H9 (cell line): Measurements from ENCODE around the gene TK1. TPM values are rescaled to one million over a fixed set of nuclear protein-coding genes. Genes with fewer than 3 reads are reported as not detected.

Experiments used
- DNase-seq: peaks from one replicate; pipeline ENCODE4 v3.0.0-alpha.2; 2017
- H2AFZ ChIP-seq: one replicate; pipeline ENCODE4 v1.6.1; 2013; ENCODE audit warnings: mild to moderate bottlenecking, low read length, control low read depth, moderate library complexity
- H2AK5ac ChIP-seq: 2 replicates; pipeline ENCODE4 v1.6.1; 2013; ENCODE audit warnings: low read length, control low read depth, mixed read lengths; ENCODE audit not compliant: insufficient read length
- H2BK120ac ChIP-seq: one replicate; pipeline ENCODE4 v1.6.1; 2013; ENCODE audit warnings: low read depth, mild to moderate bottlenecking, low read length, control low read depth, inconsistent platforms; ENCODE audit not compliant: poor library complexity, severe bottlenecking
- H2BK12ac ChIP-seq: 2 replicates; pipeline ENCODE4 v1.6.1; 2013; ENCODE audit warnings: low read length, control low read depth, mixed read lengths, low read depth; ENCODE audit not compliant: insufficient read length
- H2BK15ac ChIP-seq: 2 replicates; pipeline ENCODE4 v1.6.1; 2013; ENCODE audit warnings: low read depth, low read length, control low read depth
- H2BK20ac ChIP-seq: one replicate; pipeline ENCODE4 v1.6.1; 2013; ENCODE audit warnings: low read depth, mild to moderate bottlenecking, low read length, control low read depth, inconsistent platforms; ENCODE audit not compliant: poor library complexity, severe bottlenecking
- H2BK5ac ChIP-seq: 2 replicates; pipeline ENCODE4 v1.6.1; 2013; ENCODE audit warnings: low read length, control low read depth, mixed read lengths; ENCODE audit not compliant: insufficient read length
- H3K14ac ChIP-seq: 2 replicates; pipeline ENCODE4 v1.6.1; 2013; ENCODE audit warnings: low read length, control low read depth; ENCODE audit not compliant: insufficient read depth
- H3K18ac ChIP-seq: 2 replicates; pipeline ENCODE4 v1.6.1; 2013; ENCODE audit warnings: low read depth, mild to moderate bottlenecking, mixed read lengths, low read length, control low read depth; ENCODE audit not compliant: insufficient read length
- H3K23ac ChIP-seq: 2 replicates; pipeline ENCODE4 v1.6.1; 2013; ENCODE audit warnings: low read length, control low read depth, mixed read lengths, low read depth; ENCODE audit not compliant: insufficient read length
- H3K23me2 ChIP-seq: 2 replicates; pipeline ENCODE4 v1.6.1; 2013; ENCODE audit warnings: low read depth, mild to moderate bottlenecking, mixed read lengths, low read length, control low read depth; ENCODE audit not compliant: insufficient read length, poor library complexity, severe bottlenecking
- H3K27ac ChIP-seq: 2 replicates; pipeline ENCODE4 v1.5.1; 2013; ENCODE audit warnings: low read length, control low read depth, mixed read lengths, low read depth; ENCODE audit not compliant: insufficient read length
- H3K27me3 ChIP-seq: 2 replicates; pipeline ENCODE4 v1.6.1; 2013; ENCODE audit warnings: low read length, control low read depth, inconsistent platforms; ENCODE audit not compliant: insufficient read depth
- H3K4ac ChIP-seq: 2 replicates; pipeline ENCODE4 v1.6.1; 2013; ENCODE audit warnings: low read depth, mild to moderate bottlenecking, control low read depth, inconsistent platforms, low read length, moderate library complexity
- H3K4me1 ChIP-seq: 2 replicates; pipeline ENCODE4 v1.6.1; 2013; ENCODE audit warnings: low read length, control low read depth, inconsistent platforms; ENCODE audit not compliant: insufficient read depth
- H3K4me2 ChIP-seq: 2 replicates; pipeline ENCODE4 v1.6.1; 2013; ENCODE audit warnings: low read length, control low read depth, mixed read lengths; ENCODE audit not compliant: insufficient read length, insufficient read depth
- H3K56ac ChIP-seq: 2 replicates; pipeline ENCODE4 v1.6.1; 2013; ENCODE audit warnings: low read depth, mild to moderate bottlenecking, mixed read lengths, low read length, control low read depth; ENCODE audit not compliant: insufficient read length
- H3K79me1 ChIP-seq: 2 replicates; pipeline ENCODE4 v1.6.1; 2013; ENCODE audit warnings: low read depth, mild to moderate bottlenecking, moderate library complexity, low read length, control low read depth, inconsistent platforms; ENCODE audit not compliant: insufficient read depth, poor library complexity, severe bottlenecking
- H3K79me2 ChIP-seq: 2 replicates; pipeline ENCODE4 v1.6.1; 2013; ENCODE audit warnings: low read length, control low read depth, inconsistent platforms; ENCODE audit not compliant: insufficient read depth
- H3K9ac ChIP-seq: 2 replicates; pipeline ENCODE4 v1.6.1; 2013; ENCODE audit warnings: low read length, control low read depth, mixed read lengths; ENCODE audit not compliant: insufficient read length; ENCODE audit errors: extremely low read depth
- H3K9me3 ChIP-seq: one replicate; pipeline ENCODE4 v1.6.1; 2013; ENCODE audit warnings: low read depth, low read length, inconsistent platforms; ENCODE audit not compliant: control insufficient read depth
- H3T11ph ChIP-seq: one replicate; pipeline ENCODE4 v1.6.1; 2013; ENCODE audit warnings: mild to moderate bottlenecking, low read length, control low read depth, inconsistent platforms
- H4K20me1 ChIP-seq: one replicate; pipeline ENCODE4 v1.6.1; 2013; ENCODE audit not compliant: control insufficient read depth, insufficient read length, insufficient read depth
- H4K5ac ChIP-seq: 2 replicates; pipeline ENCODE4 v1.6.1; 2013; ENCODE audit warnings: low read depth, mild to moderate bottlenecking, mixed read lengths, low read length, control low read depth; ENCODE audit not compliant: insufficient read length
- H4K8ac ChIP-seq: replicated peaks from 2 replicates; pipeline ENCODE4 v1.6.1; 2013; ENCODE audit warnings: low read length, control low read depth, mixed read lengths, low read depth; ENCODE audit not compliant: insufficient read length
- H4K91ac ChIP-seq: 2 replicates; pipeline ENCODE4 v1.6.1; 2013; ENCODE audit warnings: low read depth, mild to moderate bottlenecking, moderate library complexity, mixed read lengths, low read length, control low read depth; ENCODE audit not compliant: insufficient read length
- H3K27ac Mint-ChIP-seq, 3 experiments: 2 replicates in 2 of 3; 3 replicates in 1 of 3; pipeline ENCODE4 v1.8.0; 2020 to 2021; ENCODE audit warnings: mixed read lengths in 3 of 3, mild to moderate bottlenecking in 1 of 3, moderate library complexity in 1 of 3
- H3K27me3 Mint-ChIP-seq: 2 replicates; pipeline ENCODE4 v1.8.0; 2021; ENCODE audit warnings: low read depth, mild to moderate bottlenecking, moderate library complexity, mixed read lengths
- H3K36me3 Mint-ChIP-seq, 3 experiments: 2 replicates in 2 of 3; 3 replicates in 1 of 3; pipeline ENCODE4 v1.8.0; 2020 to 2021; ENCODE audit warnings: low read depth in 3 of 3, mixed read lengths in 3 of 3; ENCODE audit not compliant: insufficient read depth in 1 of 3
- H3K4me1 Mint-ChIP-seq, 2 experiments: 2 replicates each; pipeline ENCODE4 v1.8.0; 2020; ENCODE audit warnings: mixed read lengths in 2 of 2
- H3K4me3 Mint-ChIP-seq, 2 experiments: 2 replicates in 1 of 2; 3 replicates in 1 of 2; pipeline ENCODE4 v1.8.0; 2020 to 2021; ENCODE audit warnings: mild to moderate bottlenecking in 2 of 2, mixed read lengths in 2 of 2, moderate library complexity in 1 of 2
- H3K9me3 Mint-ChIP-seq, 2 experiments: 2 replicates in 1 of 2; 3 replicates in 1 of 2; pipeline ENCODE4 v1.8.0; 2020; ENCODE audit warnings: mild to moderate bottlenecking in 2 of 2, mixed read lengths in 2 of 2, moderate library complexity in 1 of 2
- WGBS: extraction: QIAGEN DNeasy Blood & Tissue Kit; methylation state at CpG from one replicate; pipeline ENCODE4 v1.1.7; 2013; ENCODE audit warnings: missing lambda C conversion rate, low lambda C conversion rate, mixed read lengths; ENCODE audit not compliant: insufficient read length; ENCODE audit errors: extremely low coverage; 5-methylcytosine and 5-hydroxymethylcytosine counted together
- total RNA-seq: library from RNA; stranded (reverse); gene quantifications from 2 replicates; pipeline ENCODE4 v1.2.1, GENCODE V29; 2021
- TF ChIP-seq, protein P1 (sequence below): fragments of 200-600 bp; sonication (generic); conservative IDR thresholded peaks from 3 replicates; pipeline ENCODE4 v1.8.0; 2021; ENCODE audit warnings: antibody characterized with exemption, mild to moderate bottlenecking

The TK1 gene
- total RNA-seq, 1 experiment from 2014 or later, result 95.8 TPM

DNA sequence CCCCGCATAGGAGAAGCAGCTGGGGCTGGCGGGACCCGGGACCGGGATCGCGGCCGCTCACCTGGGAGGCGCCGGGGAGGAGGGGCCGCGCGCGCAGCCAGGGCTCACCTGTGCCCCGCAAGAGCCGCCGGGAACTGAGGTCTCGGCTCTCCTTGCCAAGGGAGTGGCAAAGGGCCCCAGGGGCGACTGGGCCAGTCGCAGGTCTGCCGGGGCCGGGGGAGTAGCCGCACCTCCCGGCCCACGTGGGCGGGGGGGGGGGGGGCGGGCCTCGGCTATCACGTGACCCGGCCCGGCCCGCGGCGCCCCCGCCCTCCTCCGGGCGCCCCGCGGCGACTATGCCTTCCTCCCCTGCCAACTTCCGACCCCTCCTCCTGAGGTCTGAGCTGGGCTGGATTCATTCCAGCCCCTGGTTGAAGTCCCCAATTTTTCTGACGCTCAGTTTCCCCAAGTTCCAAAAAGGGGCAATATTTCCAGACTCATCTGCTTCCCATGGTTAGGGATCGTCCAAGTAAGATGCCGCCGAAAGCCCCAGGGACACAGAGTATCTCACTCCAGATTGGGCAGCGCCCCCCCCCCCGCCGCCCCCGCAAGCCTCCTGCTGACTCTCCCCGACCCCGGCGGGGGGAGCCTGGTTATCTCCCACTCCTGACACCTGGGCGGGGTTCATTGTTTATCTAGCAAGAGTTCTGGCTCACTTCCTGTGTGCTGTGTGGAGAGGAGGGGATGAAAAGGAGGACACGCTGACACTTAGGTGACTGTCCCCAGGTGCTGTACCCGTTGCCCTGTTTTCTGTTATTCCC, 58.1 kb downstream of the TK1 start, which contains the start of gene TMC6:
TMC6 (minus strand) TSS at position 205 of the 800 bp plus-strand sequence. CDS start 1,923 bp downstream, outside the sequence.
- Histone ChIP-seq H4K91ac (no peak within 1 kb of the TSS), H3K27ac (no peak within 1 kb of the TSS), H3K9me3 (no peaks in the 10 kb centered on the region), H2BK12ac (no peak within 1 kb of the TSS), H4K20me1 (no peaks in the 10 kb centered on the region), H2AFZ (no peak within 1 kb of the TSS), H3K4me1 (peaks cover 10% of the 10 kb centered on the region; the same call in 1 of the 2 replicates), H3K79me1 (no peaks in the 10 kb centered on the region), H3T11ph (no peak within 1 kb of the TSS), H4K5ac (no peak within 1 kb of the TSS), H2BK15ac (no peak within 1 kb of the TSS), H3K23ac (no peak within 1 kb of the TSS), H2BK20ac (no peak within 1 kb of the TSS), H4K8ac (no peak within 1 kb of the TSS), H2BK120ac (no peak within 1 kb of the TSS), H3K56ac (no peak within 1 kb of the TSS), H3K4me2 (peak within 1 kb of the TSS; percentile 64), H3K9ac (no peak within 1 kb of the TSS), H3K14ac (no peak within 1 kb of the TSS; the same call in 1 of the 2 replicates), H2AK5ac (no peak within 1 kb of the TSS), H3K18ac (peak within 1 kb of the TSS; percentile 22), H3K4ac (no peak within 1 kb of the TSS), H2BK5ac (no peak within 1 kb of the TSS), H3K27me3 (no peaks in the 10 kb centered on the region; the same call in 1 of the 2 replicates), H3K79me2 (no peaks in the 10 kb centered on the region; the same call in 1 of the 2 replicates), H3K23me2 (peaks cover 19% of the 10 kb centered on the region)
- Mint-ChIP-seq H3K4me1 (peaks cover 25% of the 10 kb centered on the region in 2 experiments), H3K4me3 (peak within 1 kb of the TSS; percentile 81 to 87), H3K27me3 (peaks cover 16% of the 10 kb centered on the region), H3K36me3 (peaks cover 1 to 3% (median 3%) of the 10 kb centered on the region in 3 experiments; a peak in 6 of 7 replicates), H3K9me3 (no peaks in the 10 kb centered on the region; a peak in 2 of 5 replicates), H3K27ac (peak within 1 kb of the TSS; percentile 67 to 91 (median 84); a peak in 4 of 7 replicates)
- TF ChIP-seq, protein P1, sequence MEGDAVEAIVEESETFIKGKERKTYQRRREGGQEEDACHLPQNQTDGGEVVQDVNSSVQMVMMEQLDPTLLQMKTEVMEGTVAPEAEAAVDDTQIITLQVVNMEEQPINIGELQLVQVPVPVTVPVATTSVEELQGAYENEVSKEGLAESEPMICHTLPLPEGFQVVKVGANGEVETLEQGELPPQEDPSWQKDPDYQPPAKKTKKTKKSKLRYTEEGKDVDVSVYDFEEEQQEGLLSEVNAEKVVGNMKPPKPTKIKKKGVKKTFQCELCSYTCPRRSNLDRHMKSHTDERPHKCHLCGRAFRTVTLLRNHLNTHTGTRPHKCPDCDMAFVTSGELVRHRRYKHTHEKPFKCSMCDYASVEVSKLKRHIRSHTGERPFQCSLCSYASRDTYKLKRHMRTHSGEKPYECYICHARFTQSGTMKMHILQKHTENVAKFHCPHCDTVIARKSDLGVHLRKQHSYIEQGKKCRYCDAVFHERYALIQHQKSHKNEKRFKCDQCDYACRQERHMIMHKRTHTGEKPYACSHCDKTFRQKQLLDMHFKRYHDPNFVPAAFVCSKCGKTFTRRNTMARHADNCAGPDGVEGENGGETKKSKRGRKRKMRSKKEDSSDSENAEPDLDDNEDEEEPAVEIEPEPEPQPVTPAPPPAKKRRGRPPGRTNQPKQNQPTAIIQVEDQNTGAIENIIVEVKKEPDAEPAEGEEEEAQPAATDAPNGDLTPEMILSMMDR, result no peak
- peak; percentile 96 for DNase-seq
- WGBS, result no CpG with 5 or more reads among the region's 54 CpGs
